PC-9 (cell line): ENCODE results near the gene ANK2. TPM values are rescaled to one million over a fixed set of nuclear protein-coding genes. Genes with fewer than 3 reads are reported as not detected.

ENCODE experiments used
- BruUV-seq: library from RNA; stranded (reverse); fragments of 400-500 nt; replicated peaks from 2 replicates; lab custom pipeline; 2021; lab: Mats Ljungman, UMichigan
- CTCF ChIA-PET: fragments of 300-600 bp; sonication (Branson Sonifier 250); formaldehyde crosslinking; loops from one replicate; lab custom pipeline; 2022; ENCODE audit warnings: antibody characterized with exemption; lab: Charles Lee
- POLR2A ChIA-PET: fragments of 300-600 bp; sonication (Branson Sonifier 250); formaldehyde crosslinking; loops from one replicate; lab custom pipeline; 2022; ENCODE audit warnings: antibody characterized with exemption; ENCODE audit not compliant: unreplicated experiment; lab: Charles Lee
- DNase-seq, 2 experiments: peaks; one replicate each; pipeline versions ENCODE4 v3.0.0 to v3.0.0-alpha.2; 2015 to 2022; ENCODE audit warnings: mixed read lengths in 1 of 2
- H2AFZ ChIP-seq: fragments of 200-600 bp; sonication (generic); 2 replicates; pipeline ENCODE4 v1.8.1; 2017; ENCODE audit warnings: antibody characterized with exemption
- H3F3A ChIP-seq: fragments of 200-600 bp; sonication (generic); 2 replicates; pipeline ENCODE4 v1.8.1; 2017; ENCODE audit warnings: antibody characterized with exemption, mild to moderate bottlenecking, low read depth; ENCODE audit not compliant: insufficient read depth
- H3K27ac ChIP-seq: fragments of 200-600 bp; sonication (generic); 2 replicates; pipeline ENCODE4 v1.6.1; 2016; ENCODE audit warnings: mixed run types
- H3K27me3 ChIP-seq: fragments of 200-600 bp; sonication (generic); 2 replicates; pipeline ENCODE4 v1.6.1; 2016; ENCODE audit warnings: low read depth, mixed run types; ENCODE audit not compliant: insufficient read depth
- H3K36me3 ChIP-seq: fragments of 200-600 bp; sonication (generic); 2 replicates; pipeline ENCODE4 v1.6.1; 2016; ENCODE audit warnings: low read depth, mixed run types
- H3K4me1 ChIP-seq: fragments of 200-600 bp; sonication (generic); replicated peaks from 2 replicates; pipeline ENCODE4 v1.6.1; 2016; ENCODE audit warnings: mixed run types; ENCODE audit not compliant: insufficient read depth
- H3K4me2 ChIP-seq: fragments of 200-600 bp; sonication (generic); 2 replicates; pipeline ENCODE4 v1.6.1; 2017; ENCODE audit warnings: mixed run types
- H3K4me3 ChIP-seq: fragments of 200-600 bp; sonication (generic); 2 replicates; pipeline ENCODE4 v1.6.1; 2016; ENCODE audit warnings: mixed run types
- H3K79me2 ChIP-seq: fragments of 200-600 bp; sonication (generic); 2 replicates; pipeline ENCODE4 v1.6.1; 2017; ENCODE audit warnings: low read depth, mixed run types
- H3K9me2 ChIP-seq: fragments of 200-600 bp; sonication (generic); 2 replicates; pipeline ENCODE4 v1.8.1; 2017; ENCODE audit warnings: mild to moderate bottlenecking; ENCODE audit not compliant: insufficient read depth
- H3K9me3 ChIP-seq: fragments of 200-600 bp; sonication (generic); 2 replicates; pipeline ENCODE4 v1.8.1; 2016; ENCODE audit warnings: low read depth; ENCODE audit not compliant: insufficient read depth
- H4K20me1 ChIP-seq: fragments of 200-600 bp; sonication (generic); 2 replicates; pipeline ENCODE4 v1.8.1; 2017; ENCODE audit not compliant: insufficient read depth
- EZH2 ChIP-seq: fragments of 200-600 bp; sonication (generic); IDR thresholded peaks from 2 replicates; pipeline ENCODE4 v1.8.0; 2017; ENCODE audit warnings: antibody characterized with exemption, low read depth
- intact Hi-C: fragments of 100-400 bp; cut with micrococcal nuclease; formaldehyde crosslinking; loops from one replicate; pipeline ENCODE4 v1.10.0; 2022; ENCODE audit not compliant: unreplicated experiment
- total RNA-seq: library from RNA; stranded (reverse); gene quantifications from 2 replicates; pipeline ENCODE4 v1.2.3, GENCODE V29; 2021
- TF ChIP-seq, protein P1 (sequence below): fragments of 200-600 bp; sonication (generic); conservative IDR thresholded peaks from 2 replicates; pipeline ENCODE4 v1.6.1; 2017; ENCODE audit warnings: mixed run types, antibody characterized with exemption, mild to moderate bottlenecking, moderate library complexity

The ANK2 gene
- total RNA-seq, 1 experiment from 2014 or later: 0.61 TPM

DNA sequence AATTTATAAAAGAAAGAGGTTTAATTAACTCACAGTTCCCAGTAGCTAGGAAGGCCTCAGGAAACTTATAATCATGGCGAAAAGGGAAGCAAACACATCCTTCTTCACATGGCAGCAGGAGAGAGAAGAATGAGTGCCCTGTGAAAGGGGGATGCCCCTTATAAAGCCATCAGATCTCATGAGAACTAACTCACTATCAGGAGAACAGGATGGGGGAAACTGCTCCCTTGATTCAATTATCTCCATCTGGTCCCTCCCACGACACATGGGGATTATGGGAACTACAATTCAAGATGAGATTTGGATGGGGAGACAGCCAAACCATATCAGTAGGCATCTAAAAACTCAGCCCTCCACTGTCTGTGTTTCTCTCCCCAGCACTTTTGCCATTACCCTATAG is 22.4 kb downstream of the ANK2 start:
- no peaks in the 10 kb centered on the region for H4K20me1 ChIP-seq
- BruUV-seq: no TSS peak
- CTCF ChIA-PET: no interaction called here
- H3K4me3 ChIP-seq: no peak overlapping the region
- intact Hi-C loops: no loop called here
- no peaks in the 10 kb centered on the region for H3K79me2 ChIP-seq
- DNase-seq: no peak
- no peaks in the 10 kb centered on the region for H3K36me3 ChIP-seq
- H3K27ac ChIP-seq: no peak overlapping the region
- no peaks in the 10 kb centered on the region for H3K27me3 ChIP-seq
- peaks cover 14% of the 10 kb centered on the region; the same call in 1 of the 2 replicates for H3K4me1 ChIP-seq
- no peak overlapping the region for H3K4me2 ChIP-seq
- H3K9me2 ChIP-seq: no peaks in the 10 kb centered on the region
- H3F3A ChIP-seq: no peaks in the 10 kb centered on the region
- H3K9me3 ChIP-seq: no peaks in the 10 kb centered on the region
- TF ChIP-seq, protein P1, sequence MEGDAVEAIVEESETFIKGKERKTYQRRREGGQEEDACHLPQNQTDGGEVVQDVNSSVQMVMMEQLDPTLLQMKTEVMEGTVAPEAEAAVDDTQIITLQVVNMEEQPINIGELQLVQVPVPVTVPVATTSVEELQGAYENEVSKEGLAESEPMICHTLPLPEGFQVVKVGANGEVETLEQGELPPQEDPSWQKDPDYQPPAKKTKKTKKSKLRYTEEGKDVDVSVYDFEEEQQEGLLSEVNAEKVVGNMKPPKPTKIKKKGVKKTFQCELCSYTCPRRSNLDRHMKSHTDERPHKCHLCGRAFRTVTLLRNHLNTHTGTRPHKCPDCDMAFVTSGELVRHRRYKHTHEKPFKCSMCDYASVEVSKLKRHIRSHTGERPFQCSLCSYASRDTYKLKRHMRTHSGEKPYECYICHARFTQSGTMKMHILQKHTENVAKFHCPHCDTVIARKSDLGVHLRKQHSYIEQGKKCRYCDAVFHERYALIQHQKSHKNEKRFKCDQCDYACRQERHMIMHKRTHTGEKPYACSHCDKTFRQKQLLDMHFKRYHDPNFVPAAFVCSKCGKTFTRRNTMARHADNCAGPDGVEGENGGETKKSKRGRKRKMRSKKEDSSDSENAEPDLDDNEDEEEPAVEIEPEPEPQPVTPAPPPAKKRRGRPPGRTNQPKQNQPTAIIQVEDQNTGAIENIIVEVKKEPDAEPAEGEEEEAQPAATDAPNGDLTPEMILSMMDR: no peak
- TF ChIP-seq EZH2: no peak
- H2AFZ ChIP-seq: no peak overlapping the region
- POLR2A ChIA-PET: no interaction called here

DNA sequence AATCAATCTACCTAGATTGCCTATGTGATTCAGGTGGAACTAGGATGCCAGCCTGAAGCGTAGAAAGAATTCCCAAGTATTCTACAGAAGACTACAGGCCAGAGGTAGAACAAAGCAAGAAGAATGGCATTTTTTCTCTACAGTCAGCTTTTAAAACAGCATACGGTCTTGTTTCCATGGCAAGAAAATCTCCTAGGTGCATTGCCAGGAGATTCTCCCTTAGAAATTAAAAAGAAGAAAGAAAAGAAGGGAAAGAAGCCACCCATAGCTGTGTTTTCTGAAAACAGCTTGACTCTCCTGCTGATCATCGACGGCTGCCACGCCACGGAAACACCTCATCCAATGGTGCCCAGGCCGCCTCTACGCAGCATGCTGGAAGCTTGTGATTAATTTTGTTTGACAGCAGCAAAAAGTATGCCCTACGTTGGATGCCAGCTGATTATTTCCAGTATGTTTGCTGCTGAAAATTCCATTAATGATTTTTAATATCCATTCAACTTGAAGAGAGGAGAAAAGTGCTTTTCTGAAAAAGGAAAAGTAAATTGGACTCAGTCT is 24.1 kb downstream of the ANK2 start:
- Histone ChIP-seq H3K27ac (no peak overlapping the region), H3F3A (no peaks in the 10 kb centered on the region), H4K20me1 (no peaks in the 10 kb centered on the region), H3K4me2 (no peak overlapping the region), H2AFZ (no peak overlapping the region), H3K4me3 (no peak overlapping the region), H3K36me3 (no peaks in the 10 kb centered on the region), H3K9me3 (no peaks in the 10 kb centered on the region), H3K4me1 (peaks cover 14% of the 10 kb centered on the region; the same call in 1 of the 2 replicates), H3K27me3 (no peaks in the 10 kb centered on the region), H3K9me2 (no peaks in the 10 kb centered on the region), H3K79me2 (no peaks in the 10 kb centered on the region)
- TF ChIP-seq, protein P1: no peak
- TF ChIP-seq EZH2: no peak
- intact Hi-C loops: no loop called here
- DNase-seq: no peak
- BruUV-seq: no TSS peak
- ChIA-PET CTCF (no interaction called here), POLR2A (no interaction called here)

DNA sequence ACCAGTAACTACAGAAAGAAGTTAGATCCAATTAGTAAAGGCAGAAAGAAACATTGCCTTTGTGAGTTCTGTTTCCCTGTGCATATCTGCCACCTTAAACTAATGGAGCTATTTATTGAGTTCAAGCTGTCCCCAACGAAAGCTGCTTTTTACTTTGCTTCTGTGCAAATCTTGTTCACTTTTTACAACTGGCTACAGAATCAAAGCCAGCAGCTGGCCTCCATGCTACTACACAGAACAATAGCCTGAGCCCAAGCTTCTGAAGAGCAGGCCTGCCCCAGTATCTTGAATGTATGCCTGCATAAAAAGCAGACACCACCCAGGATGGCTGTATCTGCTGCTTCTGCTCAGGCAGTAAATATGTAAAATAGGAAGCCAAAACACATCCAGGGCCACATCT is 28.1 kb downstream of the ANK2 start:
- Histone ChIP-seq H3K27me3 (no peaks in the 10 kb centered on the region), H3K4me3 (no peak overlapping the region), H4K20me1 (no peaks in the 10 kb centered on the region), H3K9me2 (no peaks in the 10 kb centered on the region), H3K36me3 (no peaks in the 10 kb centered on the region), H3F3A (no peaks in the 10 kb centered on the region), H3K9me3 (no peaks in the 10 kb centered on the region), H3K79me2 (no peaks in the 10 kb centered on the region), H3K4me1 (no peaks in the 10 kb centered on the region), H3K27ac (no peak overlapping the region), H2AFZ (no peak overlapping the region), H3K4me2 (no peak overlapping the region)
- intact Hi-C loops: no loop called here
- CTCF ChIA-PET: no interaction called here
- POLR2A ChIA-PET: no interaction called here
- no TSS peak for BruUV-seq
- no peak for DNase-seq
- TF ChIP-seq, protein P1: no peak
- no peak for TF ChIP-seq EZH2
